ENCODE data around the gene CNTN5. TPM values are rescaled to one million over a fixed set of nuclear protein-coding genes. Genes with fewer than 3 reads are reported as not detected.

The CNTN5 gene
- total and polyA plus RNA-seq, 10 of the 15 experiments (the other 5 are each of a cell fraction or from before 2014, with no cell fraction given): 0.01 TPM; not detected in 9

GRCh38 chr11:99865951-99866350, 845.2 kb downstream of the CNTN5 start:
- no peak overlapping the region for H3K27ac ChIP-seq (ENCODE audit: control insufficient read depth, insufficient read depth)
- no peak overlapping the region for H3K9ac ChIP-seq (ENCODE audit: control insufficient read depth, insufficient read depth, low read length)
- H3K4me3 ChIP-seq: no peak overlapping the region
- H4K20me1 ChIP-seq (ENCODE audit: control insufficient read depth, insufficient read depth): no peaks in the 10 kb centered on the region; the same call in 1 of the 2 replicates
- RAD21 ChIA-PET (ENCODE audit: unreplicated experiment): no interaction called here
- no peaks in the 10 kb centered on the region for H3K79me2 ChIP-seq (ENCODE audit: control insufficient read depth, insufficient read depth, low read length)
- WGBS (ENCODE audit: insufficient coverage, insufficient replicate concordance, low lambda C conversion rate, missing lambda C conversion rate): 0% methylated on average over 2 of the region's 2 CpGs
- CTCF ChIA-PET: no interaction called here
- intact Hi-C loops (cut with micrococcal nuclease; ENCODE audit: unreplicated experiment) (no loop called here), in situ Hi-C loops (cut with MboI) (no loop called here)
- DNase-seq (ENCODE audit: low read depth, low spot score) (no peak), ATAC-seq (no peak), FAIRE-seq (no peak)
- H3K27me3 ChIP-seq (replicated peaks in 1 of 2; ENCODE audit: control insufficient read depth in 2 of 2, insufficient read depth in 2 of 2, low read length in 1 of 2): no peaks in the 10 kb centered on the region; a peak in 1 of 4 replicates
- SMC1A ChIA-PET (ENCODE audit: uncharacterized antibody, unreplicated experiment): no interaction called here
- BruUV-seq (replicated peaks): no TSS peak
- no peak overlapping the region for H2AFZ ChIP-seq (ENCODE audit: control insufficient read depth, low read depth, low read length)
- no peaks in the 10 kb centered on the region for H3K36me3 ChIP-seq (ENCODE audit: control insufficient read depth in 2 of 2, insufficient read depth in 2 of 2, low read length in 1 of 2)
- no peaks in the 10 kb centered on the region for H3K9me3 ChIP-seq (replicated peaks; ENCODE audit: control insufficient read depth, insufficient read depth, low read length)
- POLR2A ChIA-PET: no interaction called here
- no peaks in the 10 kb centered on the region for H3K4me1 ChIP-seq (ENCODE audit: control insufficient read depth, insufficient read depth, low read length)
- H3K4me2 ChIP-seq (ENCODE audit: control insufficient read depth, insufficient read depth): no peak overlapping the region
- TF ChIP-seq GABPA (IDR thresholded peaks at IDR 0.05; ENCODE audit: low read depth): no peak
- no peak for TF ChIP-seq MYC (IDR thresholded peaks at IDR 0.05; ENCODE audit: insufficient read depth, insufficient read length, insufficient replicate concordance, low read length, severe bottlenecking)
- TF ChIP-seq SP1 (IDR thresholded peaks at IDR 0.05; ENCODE audit: low read depth, low read length): no peak
- no peak for TF ChIP-seq CBX5 (IDR thresholded peaks at IDR 0.05; ENCODE audit: low read depth)
- TF ChIP-seq CEBPZ (IDR thresholded peaks at IDR 0.05; ENCODE audit: low read depth, low read length): no peak
- no peak for TF ChIP-seq TCF3 (IDR thresholded peaks at IDR 0.05; ENCODE audit: borderline replicate concordance, insufficient read depth, low read depth, low read length)
- TF ChIP-seq ZBTB4 (CRISPR knock-in tag; IDR thresholded peaks at IDR 0.05): no peak
- no peak for TF ChIP-seq DPF2 (IDR thresholded peaks at IDR 0.05)
- no peak for TF ChIP-seq ZNF217 (IDR thresholded peaks at IDR 0.05)
- no peak for TF ChIP-seq E2F8 (IDR thresholded peaks at IDR 0.05; ENCODE audit: low read depth, partially characterized antibody)
- TF ChIP-seq IRF4 (IDR thresholded peaks at IDR 0.05; ENCODE audit: low read depth, low read length): no peak
- no peak for TF ChIP-seq MEF2B (IDR thresholded peaks at IDR 0.05; ENCODE audit: partially characterized antibody, poor library complexity, severe bottlenecking)
- no peak for TF ChIP-seq PBX3 (IDR thresholded peaks at IDR 0.05; ENCODE audit: insufficient replicate concordance, low read depth, low read length)
- TF ChIP-seq ZBED1 (IDR thresholded peaks at IDR 0.05; ENCODE audit: borderline replicate concordance): no peak
